Cardiac muscle cell (in vitro differentiated cells and primary cell): Measurements from ENCODE around the gene ACTN1. TPM values are rescaled to one million over a fixed set of nuclear protein-coding genes. Genes with fewer than 3 reads are reported as not detected.

ENCODE experiments used
- DNase-seq, 2 donors: peaks; one replicate each; pipeline versions ENCODE4 v3.0.0 to v3.0.0-alpha.2; 2010 to 2017; ENCODE audit warnings: low read depth in 1 of 2, low spot score in 1 of 2
- H3K27ac ChIP-seq: fragments of 200-600 bp; sonication (generic); 2 replicates; pipeline ENCODE4 v1.5.1; 2016
- H3K27me3 ChIP-seq: fragments of 200-600 bp; sonication (generic); 2 replicates; pipeline ENCODE4 v1.6.0; 2016; ENCODE audit warnings: control low read depth
- H3K36me3 ChIP-seq: fragments of 200-600 bp; sonication (generic); 2 replicates; pipeline ENCODE4 v1.5.1; 2016; ENCODE audit warnings: control low read depth
- H3K4me1 ChIP-seq: fragments of 200-600 bp; sonication (generic); 2 replicates; pipeline ENCODE4 v1.8.1; 2017; ENCODE audit warnings: low read depth, mild to moderate bottlenecking, mixed run types
- H3K4me3 ChIP-seq: fragments of 200-600 bp; sonication (generic); 2 replicates; pipeline ENCODE4 v1.5.1; 2016; ENCODE audit warnings: mild to moderate bottlenecking
- H3K9me3 ChIP-seq: fragments of 200-600 bp; sonication (generic); 2 replicates; pipeline ENCODE4 v1.5.1; 2017; ENCODE audit warnings: low read depth, mild to moderate bottlenecking, control low read depth
- polyA plus RNA-seq: library from polyadenylated mRNA; unstranded; fragments of >200 nt; fragmentation: Nextera tagmentation; extraction: Ambion mirVana; gene quantifications from 2 replicates; pipeline ENCODE4 v1.2.1, GENCODE V29; 2016
- total RNA-seq: library from RNA; depleted of rRNA; stranded (reverse); fragments of >200 nt; gene quantifications from 2 replicates; pipeline ENCODE4 v1.2.3, GENCODE V29; 2016
- TF ChIP-seq, protein P1 (sequence below): IDR thresholded peaks from 2 replicates; pipeline ENCODE4 v1.5.1; 2012; ENCODE audit warnings: low read depth, mild to moderate bottlenecking, low read length

ACTN1 gene
- total and polyA plus RNA-seq, 2 experiments from 2014 or later = 167 to 202 TPM

DNA sequence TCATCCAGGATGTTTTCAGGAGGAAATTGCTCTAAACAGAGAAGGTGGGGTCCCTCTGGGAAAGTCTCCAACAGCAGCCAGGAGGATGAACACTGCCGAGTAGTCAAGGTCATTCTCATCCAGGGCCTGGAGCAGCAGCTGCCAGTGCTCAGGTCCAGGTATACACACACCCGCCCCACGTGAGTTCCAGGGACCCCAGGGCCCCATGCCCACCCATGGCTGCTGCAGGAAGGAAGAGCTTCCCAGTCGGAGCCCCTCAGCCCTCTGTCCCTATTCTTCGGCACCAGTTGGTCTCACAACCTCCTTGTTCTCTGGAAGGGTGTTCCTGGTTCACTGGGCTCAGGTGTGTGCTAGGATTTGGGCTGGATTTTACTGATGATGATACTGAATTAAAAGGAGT is 72.7 kb downstream of the ACTN1 start:
- no peaks in the 10 kb centered on the region for H3K4me1 ChIP-seq
- H3K4me3 ChIP-seq = no peak overlapping the region
- no peak overlapping the region for H3K27ac ChIP-seq
- H3K36me3 ChIP-seq = peaks cover 19% of the 10 kb centered on the region
- no peaks in the 10 kb centered on the region for H3K27me3 ChIP-seq
- DNase-seq = no peak
- no peaks in the 10 kb centered on the region for H3K9me3 ChIP-seq
- TF ChIP-seq, protein P1, sequence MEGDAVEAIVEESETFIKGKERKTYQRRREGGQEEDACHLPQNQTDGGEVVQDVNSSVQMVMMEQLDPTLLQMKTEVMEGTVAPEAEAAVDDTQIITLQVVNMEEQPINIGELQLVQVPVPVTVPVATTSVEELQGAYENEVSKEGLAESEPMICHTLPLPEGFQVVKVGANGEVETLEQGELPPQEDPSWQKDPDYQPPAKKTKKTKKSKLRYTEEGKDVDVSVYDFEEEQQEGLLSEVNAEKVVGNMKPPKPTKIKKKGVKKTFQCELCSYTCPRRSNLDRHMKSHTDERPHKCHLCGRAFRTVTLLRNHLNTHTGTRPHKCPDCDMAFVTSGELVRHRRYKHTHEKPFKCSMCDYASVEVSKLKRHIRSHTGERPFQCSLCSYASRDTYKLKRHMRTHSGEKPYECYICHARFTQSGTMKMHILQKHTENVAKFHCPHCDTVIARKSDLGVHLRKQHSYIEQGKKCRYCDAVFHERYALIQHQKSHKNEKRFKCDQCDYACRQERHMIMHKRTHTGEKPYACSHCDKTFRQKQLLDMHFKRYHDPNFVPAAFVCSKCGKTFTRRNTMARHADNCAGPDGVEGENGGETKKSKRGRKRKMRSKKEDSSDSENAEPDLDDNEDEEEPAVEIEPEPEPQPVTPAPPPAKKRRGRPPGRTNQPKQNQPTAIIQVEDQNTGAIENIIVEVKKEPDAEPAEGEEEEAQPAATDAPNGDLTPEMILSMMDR = no peak

- Histone ChIP-seq H3K27ac (no peak overlapping the region), H3K4me1 (no peaks in the 10 kb centered on the region), H3K27me3 (no peaks in the 10 kb centered on the region), H3K4me3 (no peak overlapping the region), H3K9me3 (no peaks in the 10 kb centered on the region), H3K36me3 (peaks cover 16% of the 10 kb centered on the region)
- DNase-seq = no peak
- TF ChIP-seq, protein P1 = no peak
Observed at GRCh38 chr14:68905107-68905895, 73.8 kb downstream of the ACTN1 start.

- Histone ChIP-seq H3K4me1 (no peaks in the 10 kb centered on the region), H3K36me3 (peaks cover 11% of the 10 kb centered on the region), H3K27ac (no peak overlapping the region), H3K9me3 (no peaks in the 10 kb centered on the region), H3K27me3 (no peaks in the 10 kb centered on the region), H3K4me3 (no peak overlapping the region)
- DNase-seq = no peak
- TF ChIP-seq, protein P1 = no peak
Observed at GRCh38 chr14:68902357-68902756, 76.7 kb downstream of the ACTN1 start.

DNA sequence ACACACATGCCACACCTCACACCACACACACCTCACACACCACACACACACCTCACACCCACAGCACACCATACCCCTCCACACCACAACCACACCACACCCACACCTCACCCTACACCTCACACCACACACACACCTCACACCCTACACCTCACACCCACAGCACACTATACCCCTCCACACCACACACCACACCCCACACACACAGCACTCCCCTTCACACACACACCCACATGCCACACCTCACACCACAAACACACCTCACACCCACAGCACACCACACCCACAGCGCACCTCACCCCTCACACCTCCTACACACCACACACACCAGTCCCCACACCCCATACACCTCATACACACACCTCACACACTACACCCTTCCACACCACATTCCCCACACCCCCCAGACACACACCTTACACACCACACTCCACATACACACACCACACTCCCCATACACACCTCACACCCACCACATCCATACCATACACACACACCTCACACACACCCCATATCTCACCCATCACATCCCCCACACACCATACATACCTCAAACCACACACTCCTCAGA is 80.0 kb downstream of the ACTN1 start:
- Histone ChIP-seq H3K27me3 (no peaks in the 10 kb centered on the region), H3K4me1 (no peaks in the 10 kb centered on the region), H3K27ac (no peak overlapping the region), H3K4me3 (no peak overlapping the region), H3K36me3 (peaks cover 9% of the 10 kb centered on the region), H3K9me3 (no peaks in the 10 kb centered on the region)
- DNase-seq = no peak
- TF ChIP-seq, protein P1 = no peak

- no peaks in the 10 kb centered on the region for H3K9me3 ChIP-seq
- H3K4me3 ChIP-seq = no peak overlapping the region
- no peak overlapping the region for H3K27ac ChIP-seq
- peaks cover 13% of the 10 kb centered on the region for H3K36me3 ChIP-seq
- no peaks in the 10 kb centered on the region for H3K27me3 ChIP-seq
- no peak for DNase-seq
- H3K4me1 ChIP-seq = no peaks in the 10 kb centered on the region
- TF ChIP-seq, protein P1 = no peak
Observed at GRCh38 chr14:68898248-68899032, 80.7 kb downstream of the ACTN1 start.
